CD4-positive, alpha-beta T cell treated with Interleukin-10 for 1 hour (primary cell): ENCODE results near the gene CYP46A1.
"Not testable (repeated sequence)": the region's sequence is repeated elsewhere in the genome, so short reads cannot be mapped to it uniquely, and the experiment has no call there.

Source experiments
- DNase-seq: peaks from one replicate; pipeline ENCODE4 v3.0.0-alpha.2; 2020

The CYP46A1 gene

GRCh38 chr14:99760817-99761216 lies 76.7 kb downstream of the CYP46A1 start:
- no peak for DNase-seq

- DNase-seq, result not testable (repeated sequence)
Observed at GRCh38 chr14:99762911-99763310, 78.8 kb downstream of the CYP46A1 start.

DNA sequence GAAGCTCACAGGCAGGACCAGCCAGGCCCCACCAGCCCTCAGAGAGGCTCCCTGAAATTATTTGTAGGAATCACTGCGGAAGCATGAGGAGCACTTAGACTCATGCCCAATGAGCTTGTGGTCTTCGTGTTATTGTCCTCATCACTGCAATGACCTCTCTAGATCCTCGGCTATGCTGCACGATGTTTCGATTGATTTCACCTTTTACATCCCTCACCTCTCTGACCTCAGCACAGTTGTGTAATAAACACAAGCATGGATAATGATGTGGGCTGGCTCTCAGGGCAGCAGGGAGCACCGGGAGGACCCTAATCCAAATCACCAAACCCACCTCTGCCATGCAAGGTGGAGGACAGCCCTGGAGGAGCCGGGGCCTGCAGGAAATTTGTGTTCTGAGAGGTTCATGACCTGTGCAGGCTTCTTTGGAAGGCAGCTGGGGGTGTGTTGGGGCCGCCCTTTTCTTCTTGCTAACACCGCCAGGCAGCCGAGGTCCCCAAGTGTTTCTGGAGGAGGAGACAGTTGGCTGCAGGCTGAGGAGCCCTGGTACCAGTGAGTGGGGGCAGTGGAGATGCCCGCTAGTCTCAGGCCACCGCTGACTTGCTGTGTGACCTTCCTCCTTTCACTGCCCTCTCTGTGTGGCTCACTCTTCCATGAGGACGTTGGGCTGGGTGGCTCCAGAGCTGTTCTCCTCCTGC lies 79.6 kb downstream of the CYP46A1 start:
- DNase-seq, result no peak

GRCh38 chr14:99764222-99764706 lies 80.2 kb downstream of the CYP46A1 start:
- no peak for DNase-seq

DNA sequence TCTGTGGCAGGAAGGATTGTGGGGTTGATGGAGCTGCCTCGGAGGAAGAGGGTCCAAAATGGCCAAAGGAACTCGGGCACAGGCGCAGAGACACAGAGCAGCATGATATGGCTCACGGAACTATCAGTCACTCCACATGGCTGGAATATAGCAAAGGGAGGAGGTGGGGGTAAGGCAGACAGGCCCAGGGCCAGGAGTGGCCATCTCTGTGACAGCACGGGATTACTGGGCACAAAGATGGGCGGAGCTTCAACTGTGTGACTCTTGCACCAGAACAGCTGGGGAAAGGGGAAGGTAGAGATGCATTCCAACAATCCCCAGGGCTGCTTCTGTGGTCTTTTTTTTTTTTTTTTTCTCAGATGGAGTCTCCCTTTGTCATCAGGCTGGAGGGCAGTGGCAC lies 84.3 kb downstream of the CYP46A1 start:
- no peak for DNase-seq

DNA sequence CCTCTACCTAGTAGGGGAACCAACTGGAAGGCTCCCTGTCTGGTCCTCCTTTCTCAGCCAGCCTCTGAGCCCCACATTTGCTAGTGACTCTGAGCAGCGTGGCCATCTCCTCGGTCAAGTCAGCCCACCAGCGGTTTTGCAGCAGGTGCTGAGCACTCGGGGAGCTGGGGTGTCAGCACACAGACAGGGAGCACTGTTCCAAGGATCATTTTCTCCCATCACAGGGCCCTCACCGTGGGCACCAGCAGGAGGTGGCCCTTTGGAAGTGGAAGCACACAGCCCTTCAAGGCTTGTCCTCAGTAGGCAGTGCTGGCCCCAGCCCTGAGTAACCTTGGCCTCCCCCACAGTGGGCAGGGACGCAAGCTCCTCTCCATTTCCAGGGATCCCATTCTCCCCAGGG lies 85.0 kb downstream of the CYP46A1 start:
- DNase-seq, result no peak

- no peak for DNase-seq
Observed at GRCh38 chr14:99769799-99770198, 85.7 kb downstream of the CYP46A1 start.

GRCh38 chr14:99772371-99773283 lies 88.5 kb downstream of the CYP46A1 start:
- DNase-seq, result no peak

- no peak for DNase-seq
Observed at GRCh38 chr14:99773521-99774497, 89.7 kb downstream of the CYP46A1 start.

DNA sequence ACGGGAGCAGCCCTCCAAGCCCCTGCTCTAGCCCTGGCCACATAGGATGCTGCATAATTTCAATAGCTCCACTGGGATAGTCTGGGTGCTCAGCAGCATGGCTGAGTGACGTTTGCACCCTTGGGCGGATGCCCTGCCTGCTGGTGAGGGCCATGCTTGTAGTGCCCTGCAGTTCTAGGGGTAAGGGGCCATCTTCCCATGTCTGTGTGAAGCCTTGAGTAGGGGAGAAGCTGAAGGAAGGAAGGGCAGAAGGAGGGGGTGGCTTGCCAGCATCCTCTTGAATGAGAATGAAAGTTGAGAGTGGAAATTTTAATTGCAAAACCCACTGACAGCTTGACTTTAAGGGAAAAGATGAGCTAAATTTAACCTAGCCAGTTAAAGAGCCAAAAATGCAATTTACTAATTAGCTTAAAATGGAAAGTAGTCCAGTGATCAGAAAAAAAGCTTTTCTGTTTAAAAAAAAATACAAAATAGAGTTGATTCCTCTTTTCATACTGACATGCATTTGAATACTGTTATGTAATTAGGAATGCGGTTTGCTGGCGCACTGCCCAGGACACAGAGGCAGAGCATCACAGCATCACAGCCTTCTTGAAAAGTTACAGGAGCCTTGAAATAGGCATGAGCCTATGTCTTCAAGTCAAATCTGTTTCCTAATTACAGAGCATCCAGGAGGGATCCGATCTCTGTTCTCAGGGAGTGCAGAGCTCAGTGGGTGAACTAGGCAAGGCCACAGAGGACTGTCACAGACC lies 90.6 kb downstream of the CYP46A1 start:
- DNase-seq, result no peak

DNA sequence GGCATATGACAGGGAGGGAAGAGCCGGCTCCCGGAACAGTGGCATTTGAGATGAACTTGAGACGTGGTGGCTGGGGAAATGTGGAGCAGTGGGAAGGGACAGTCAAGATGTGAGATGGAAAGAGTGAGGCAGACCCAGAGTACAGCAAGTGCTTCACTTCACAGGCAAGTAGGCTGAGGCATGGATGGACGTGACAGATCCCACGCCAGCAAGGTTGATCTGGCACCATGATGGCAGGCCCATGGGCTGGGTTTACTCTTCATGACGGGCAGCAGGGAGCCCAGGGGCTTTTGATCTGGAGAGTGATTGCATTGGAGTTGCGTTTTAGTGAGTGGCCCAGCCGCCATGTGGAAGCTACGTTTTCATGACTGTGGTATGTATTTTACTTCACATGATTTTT lies 91.3 kb downstream of the CYP46A1 start:
- no peak for DNase-seq
